GM18873 (cell line): Measurements from ENCODE around the gene DHRS3.

ENCODE experiments used
- ATAC-seq: cut with Tn5 transposase; IDR thresholded peaks from one replicate; pipeline ENCODE4 v1.9.1; 2021; ENCODE audit warnings: mild to moderate bottlenecking, moderate library complexity, moderate number of reproducible peaks; ENCODE audit not compliant: unreplicated experiment, low FRiP score

The DHRS3 gene

GRCh38 chr1:12618661-12618964 lies 603 bp upstream of the DHRS3 start:
- no peak for ATAC-seq

DNA sequence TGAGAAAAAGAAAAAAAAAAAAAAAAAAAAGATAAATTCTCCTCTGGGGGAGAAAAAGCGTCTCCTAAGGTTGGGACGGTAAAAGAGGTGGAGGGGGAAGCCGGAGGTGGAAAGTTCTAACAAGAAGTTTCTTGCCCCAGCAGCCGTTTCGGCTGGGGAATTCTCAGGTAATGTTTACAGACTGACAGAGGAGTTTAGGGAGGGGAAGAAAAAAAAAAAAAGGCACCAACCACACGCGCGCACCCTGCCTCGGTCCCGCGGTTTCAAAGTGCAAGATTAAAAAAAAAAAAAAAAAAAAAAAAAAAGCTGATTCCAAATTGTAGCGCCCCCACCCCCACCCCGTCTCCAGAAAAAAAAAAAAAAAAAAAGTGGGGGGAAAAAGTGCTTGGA lies 504 bp downstream of the DHRS3 start:
- no peak for ATAC-seq

- ATAC-seq = no peak
Measured at GRCh38 chr1:12616709-12617373, 1.2 kb downstream of the DHRS3 start.

DNA sequence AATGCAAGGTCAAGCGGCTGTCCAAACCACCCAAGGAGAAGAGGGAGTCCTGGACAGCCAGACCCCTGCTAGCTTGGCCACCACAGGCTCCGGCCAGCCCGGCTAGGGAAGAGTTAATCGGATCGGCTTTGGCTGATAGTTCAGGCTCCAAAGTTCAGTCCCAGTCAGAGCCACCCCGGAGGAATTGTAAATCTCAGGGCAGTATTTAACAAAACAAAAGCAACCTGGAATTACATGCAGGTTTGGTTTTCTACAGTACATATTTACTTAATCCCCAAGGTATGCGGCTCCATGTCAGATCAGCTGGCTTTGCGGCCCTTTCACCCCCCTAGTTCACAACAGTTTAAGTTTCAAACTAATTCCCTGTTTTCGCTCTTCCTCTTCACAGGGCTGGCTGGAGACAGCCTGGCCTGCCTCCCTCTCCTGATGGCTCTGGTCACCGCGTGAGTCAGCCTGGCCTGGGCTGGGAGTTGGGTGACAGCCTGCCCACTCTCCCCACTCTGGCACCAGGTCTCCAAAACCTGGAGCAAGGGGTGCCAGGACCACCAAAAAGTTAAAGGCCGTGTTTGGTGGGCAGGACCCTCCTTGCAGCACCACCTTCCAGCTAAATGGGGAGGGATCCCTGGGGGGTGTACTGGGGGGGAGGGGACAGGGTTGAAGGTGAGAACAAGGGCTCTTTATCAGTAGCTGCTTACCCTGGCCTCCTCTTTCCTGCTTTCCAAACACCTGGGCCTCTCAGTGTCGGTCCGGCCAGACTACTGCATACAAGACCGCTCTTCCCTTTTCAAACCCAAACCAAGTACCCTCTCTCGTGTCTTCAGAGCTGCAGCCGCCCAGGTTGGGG lies 1.9 kb downstream of the DHRS3 start:
- ATAC-seq = no peak

GRCh38 chr1:12615159-12615864 lies 2.7 kb downstream of the DHRS3 start:
- ATAC-seq = no peak

DNA sequence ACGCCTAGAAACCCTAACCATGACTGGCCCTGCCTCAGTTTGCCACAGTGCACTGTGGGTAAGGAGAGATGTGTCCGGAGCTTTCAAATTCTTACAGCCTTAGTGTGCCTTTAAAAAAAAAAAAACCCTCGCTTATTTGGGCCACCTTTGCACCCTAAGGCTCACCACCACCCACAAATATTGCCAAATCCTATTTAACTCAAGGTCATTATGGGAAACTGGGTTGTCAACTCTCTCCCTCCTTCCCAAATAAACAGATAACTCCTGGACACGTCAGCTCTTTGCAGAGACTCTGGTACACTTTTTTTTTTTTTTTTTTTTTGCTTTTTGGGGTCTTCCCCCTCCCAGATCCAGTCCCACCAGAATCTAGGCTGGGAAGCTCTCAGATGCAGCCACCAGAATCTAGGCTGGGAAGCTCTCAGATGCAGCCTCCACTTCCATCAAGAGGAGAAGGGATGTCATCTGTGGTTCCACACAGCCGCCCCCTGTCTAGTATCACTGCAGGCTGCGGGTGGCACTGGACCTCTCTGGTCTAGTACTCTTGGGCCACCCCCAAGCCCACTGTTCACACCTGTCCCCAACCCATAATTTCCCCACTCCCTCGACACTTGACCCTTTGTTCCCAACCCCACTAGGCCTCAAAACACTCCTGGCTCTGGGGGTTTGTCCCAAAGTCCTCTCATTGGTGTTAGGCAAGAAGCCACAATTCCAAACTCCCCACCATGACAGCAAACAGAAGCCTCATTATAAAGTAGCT lies 3.4 kb downstream of the DHRS3 start:
- ATAC-seq = no peak

- no peak for ATAC-seq
Measured at GRCh38 chr1:12613180-12613579, 4.8 kb downstream of the DHRS3 start.

DNA sequence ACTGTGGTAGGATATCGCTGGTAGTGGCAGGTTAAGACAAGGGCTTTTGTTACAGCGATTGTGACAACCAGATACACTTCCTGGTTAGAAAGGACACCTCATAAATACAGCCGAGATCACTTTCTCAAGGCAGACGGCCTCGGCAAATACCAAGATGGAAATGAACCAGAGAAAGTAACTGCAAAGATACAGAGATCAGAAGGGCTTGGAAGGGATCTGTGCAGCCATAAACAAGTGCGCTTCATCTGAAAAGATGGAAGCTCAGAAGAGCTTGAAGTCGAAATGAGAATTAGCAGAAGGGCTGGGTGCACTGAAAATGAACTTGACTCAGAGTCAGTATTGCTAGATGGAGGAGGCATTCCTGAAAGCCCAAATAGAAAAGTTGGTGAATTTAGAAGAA lies 7.1 kb downstream of the DHRS3 start:
- ATAC-seq = no peak

GRCh38 chr1:12610305-12610935 lies 7.6 kb downstream of the DHRS3 start:
- ATAC-seq = no peak

- ATAC-seq = no peak
Measured at GRCh38 chr1:12609469-12610003, 8.5 kb downstream of the DHRS3 start.

DNA sequence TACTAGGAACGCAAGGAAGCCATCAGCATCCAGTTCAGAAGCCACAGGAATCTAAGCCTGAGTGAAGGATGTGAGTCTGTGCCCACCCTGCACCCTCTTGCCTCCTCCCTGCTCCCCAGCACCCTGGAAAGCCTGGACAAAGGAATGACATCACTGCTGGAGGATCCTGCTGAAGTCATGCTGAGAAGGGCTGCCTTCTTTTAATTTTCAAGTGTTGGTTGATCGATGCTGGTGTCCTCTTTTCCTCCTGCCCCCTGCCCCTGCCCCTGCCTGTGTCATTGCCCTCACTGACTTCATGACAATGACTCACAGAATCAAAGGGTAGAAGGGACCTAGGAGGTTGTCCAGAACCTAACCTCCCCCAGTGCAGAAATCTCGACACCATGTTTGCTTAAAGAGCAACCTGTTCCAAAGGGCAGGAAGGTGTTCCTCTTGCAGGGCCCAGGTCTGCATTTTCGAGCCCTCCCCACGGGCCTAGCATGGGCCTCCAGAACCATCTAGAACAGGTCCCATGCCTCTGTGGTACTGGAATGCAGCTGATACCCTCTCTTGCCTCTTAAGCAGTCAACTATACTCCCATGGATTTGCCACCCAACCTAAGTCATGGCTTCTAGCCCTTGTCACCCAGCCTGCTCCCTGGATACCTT lies 9.6 kb downstream of the DHRS3 start:
- ATAC-seq = no peak

- no peak for ATAC-seq
Measured at GRCh38 chr1:12607263-12607662, 10.7 kb downstream of the DHRS3 start.

- no peak for ATAC-seq
Measured at GRCh38 chr1:12604986-12605385, 13.0 kb downstream of the DHRS3 start.

GRCh38 chr1:12604114-12604874 lies 13.7 kb downstream of the DHRS3 start:
- ATAC-seq = no peak

GRCh38 chr1:12603224-12603623 lies 14.8 kb downstream of the DHRS3 start:
- ATAC-seq = no peak

DNA sequence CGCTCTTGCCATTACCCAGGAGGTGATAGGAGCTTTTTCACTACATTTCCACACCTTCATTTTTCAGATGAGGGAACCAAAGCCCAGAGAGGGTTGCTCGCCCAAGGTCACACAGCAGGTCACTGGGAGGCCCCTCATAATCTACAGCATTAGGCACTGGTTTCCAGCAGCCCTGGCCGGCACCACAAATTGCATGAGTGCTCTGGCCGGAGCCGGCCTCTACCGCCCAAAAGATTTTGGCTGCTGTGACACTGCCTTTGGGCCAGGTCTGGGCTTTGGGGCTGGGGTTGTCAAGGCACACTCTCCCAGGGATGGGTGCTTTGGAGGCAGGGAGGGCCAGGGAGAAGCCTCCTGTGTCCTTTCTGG lies 15.4 kb downstream of the DHRS3 start:
- no peak for ATAC-seq

GRCh38 chr1:12601700-12602658 lies 16.0 kb downstream of the DHRS3 start:
- ATAC-seq = no peak
